Colonic mucosa (tissue), 4 donors: ENCODE data around the gene TENM4. TPM values are rescaled to one million over a fixed set of nuclear protein-coding genes. Genes with fewer than 3 reads are reported as not detected.

ENCODE experiments used
- DNase-seq: peaks from one replicate; pipeline ENCODE4 v3.0.0-alpha.2; 2020
- H3K27ac ChIP-seq: fragments of 200-600 bp; one replicate; pipeline ENCODE4 v1.8.0; 2021
- H3K27me3 ChIP-seq: fragments of 200-600 bp; one replicate; pipeline ENCODE4 v1.8.0; 2021
- H3K36me3 ChIP-seq: fragments of 200-600 bp; one replicate; pipeline ENCODE4 v1.8.0; 2021
- H3K4me1 ChIP-seq: fragments of 200-600 bp; one replicate; pipeline ENCODE4 v1.8.0; 2021; ENCODE audit warnings: mild to moderate bottlenecking
- H3K4me3 ChIP-seq: fragments of 200-600 bp; one replicate; pipeline ENCODE4 v1.8.0; 2021
- H3K9ac ChIP-seq, 2 donors: one replicate each; pipeline ENCODE4 v1.7.0; 2013; ENCODE audit warnings: control low read depth in 2 of 2, low read depth in 2 of 2, low read length in 2 of 2
- H3K9me3 ChIP-seq: fragments of 200-600 bp; one replicate; pipeline ENCODE4 v1.8.0; 2021
- intact Hi-C: fragments of 100-400 bp; cut with DNase I; formaldehyde crosslinking; loops from one replicate; pipeline ENCODE4 v1.14.1; 2022
- total RNA-seq, 2 donors: library from RNA; stranded (reverse); fragmentation: NEBNext Ultra II Directional in 1 of 2; extraction: Animal tissue kit (Norgen Biotek cat#: 25700) in 1 of 2; gene quantifications; one replicate each; pipeline ENCODE4 v1.2.1, GENCODE V29; 2021
- TF ChIP-seq, protein P1 (sequence below): fragments of 200-600 bp; IDR thresholded peaks from one replicate; pipeline ENCODE4 v1.8.0; 2022; ENCODE audit warnings: antibody characterized with exemption, mild to moderate bottlenecking
- donor health status: healthy.
- donor health status: DM: no; HTN: no; CAD: no.
- donor health status: DM: no; HTN: no; CAD: no.

TENM4 gene
- total RNA-seq, 2 donors from 2014 or later: 0.48 to 1.2 TPM

DNA sequence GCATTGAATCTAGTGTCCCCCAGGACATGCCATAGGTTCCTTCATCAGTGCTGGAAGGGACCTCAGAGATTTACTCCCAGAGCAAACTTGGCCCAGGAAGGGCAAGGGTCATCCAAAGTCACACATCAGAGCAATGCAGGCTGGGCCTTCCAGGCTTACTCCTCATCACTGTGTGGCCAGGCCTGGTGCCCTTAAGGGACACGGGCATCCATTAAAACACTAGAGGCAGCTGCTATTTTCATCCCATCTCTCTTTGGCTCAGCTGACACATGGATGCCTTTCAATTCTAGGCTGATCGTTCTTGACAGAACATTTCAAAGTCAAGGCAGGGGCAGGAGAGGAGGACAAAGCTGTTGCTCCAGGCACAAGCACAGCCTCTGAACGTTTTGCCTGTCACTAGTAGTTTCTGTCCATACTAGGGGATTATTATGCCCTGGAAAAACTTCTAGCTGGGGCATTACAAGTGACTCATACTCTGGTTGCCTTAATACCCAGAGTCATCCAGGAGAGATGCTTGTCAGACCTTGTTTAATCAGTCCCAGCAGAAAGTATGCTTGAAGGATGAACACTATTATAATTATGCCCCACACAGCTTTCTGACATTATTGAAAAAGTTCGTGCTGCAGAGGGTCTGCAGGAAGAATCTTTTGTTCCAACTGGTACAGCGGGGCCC, 240.3 kb downstream of the TENM4 start:
- DNase-seq: no peak
- Histone ChIP-seq H3K4me1 (no peaks in the 10 kb centered on the region), H3K27ac (no peak overlapping the region), H3K4me3 (no peak overlapping the region), H3K36me3 (no peaks in the 10 kb centered on the region), H3K9ac (no peak overlapping the region), H3K27me3 (no peaks in the 10 kb centered on the region), H3K9me3 (no peaks in the 10 kb centered on the region)
- intact Hi-C loops: no loop called here
- TF ChIP-seq, protein P1, sequence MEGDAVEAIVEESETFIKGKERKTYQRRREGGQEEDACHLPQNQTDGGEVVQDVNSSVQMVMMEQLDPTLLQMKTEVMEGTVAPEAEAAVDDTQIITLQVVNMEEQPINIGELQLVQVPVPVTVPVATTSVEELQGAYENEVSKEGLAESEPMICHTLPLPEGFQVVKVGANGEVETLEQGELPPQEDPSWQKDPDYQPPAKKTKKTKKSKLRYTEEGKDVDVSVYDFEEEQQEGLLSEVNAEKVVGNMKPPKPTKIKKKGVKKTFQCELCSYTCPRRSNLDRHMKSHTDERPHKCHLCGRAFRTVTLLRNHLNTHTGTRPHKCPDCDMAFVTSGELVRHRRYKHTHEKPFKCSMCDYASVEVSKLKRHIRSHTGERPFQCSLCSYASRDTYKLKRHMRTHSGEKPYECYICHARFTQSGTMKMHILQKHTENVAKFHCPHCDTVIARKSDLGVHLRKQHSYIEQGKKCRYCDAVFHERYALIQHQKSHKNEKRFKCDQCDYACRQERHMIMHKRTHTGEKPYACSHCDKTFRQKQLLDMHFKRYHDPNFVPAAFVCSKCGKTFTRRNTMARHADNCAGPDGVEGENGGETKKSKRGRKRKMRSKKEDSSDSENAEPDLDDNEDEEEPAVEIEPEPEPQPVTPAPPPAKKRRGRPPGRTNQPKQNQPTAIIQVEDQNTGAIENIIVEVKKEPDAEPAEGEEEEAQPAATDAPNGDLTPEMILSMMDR: no peak

DNA sequence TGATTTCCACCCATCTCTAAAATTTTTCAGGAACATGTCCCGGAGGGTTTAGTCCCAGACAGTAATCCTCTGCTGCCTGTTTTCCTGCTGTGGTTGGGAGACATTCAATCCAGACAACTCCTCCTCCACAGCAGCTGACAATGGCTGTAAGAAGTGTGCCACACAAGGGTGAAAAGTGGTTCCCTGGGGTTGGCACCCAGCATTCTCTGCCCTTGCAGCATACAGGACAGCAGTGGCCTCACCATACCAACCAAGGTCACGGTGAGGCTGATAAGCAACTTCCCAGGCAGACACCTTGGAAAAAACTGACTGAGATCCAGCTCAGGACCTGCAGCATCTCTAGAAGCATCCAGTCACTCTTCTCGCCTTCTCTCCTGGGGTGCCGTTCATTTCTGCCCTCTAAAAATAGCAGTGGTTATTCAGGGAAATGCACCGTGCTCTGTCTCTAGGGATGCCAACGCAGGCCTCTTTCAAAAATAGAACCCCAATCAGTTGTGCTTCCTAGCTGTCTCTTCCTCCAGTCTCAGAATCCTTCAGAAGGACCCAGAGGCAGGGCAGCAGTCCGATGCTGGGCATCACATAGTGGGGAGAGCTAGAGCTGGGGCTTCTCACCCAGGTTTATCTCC, 241.0 kb downstream of the TENM4 start:
- intact Hi-C loops: no loop called here
- Histone ChIP-seq H3K27me3 (no peaks in the 10 kb centered on the region), H3K36me3 (no peaks in the 10 kb centered on the region), H3K9ac (no peak overlapping the region), H3K9me3 (no peaks in the 10 kb centered on the region), H3K27ac (no peak overlapping the region), H3K4me1 (no peaks in the 10 kb centered on the region), H3K4me3 (no peak overlapping the region)
- no peak for DNase-seq
- TF ChIP-seq, protein P1: no peak

DNA sequence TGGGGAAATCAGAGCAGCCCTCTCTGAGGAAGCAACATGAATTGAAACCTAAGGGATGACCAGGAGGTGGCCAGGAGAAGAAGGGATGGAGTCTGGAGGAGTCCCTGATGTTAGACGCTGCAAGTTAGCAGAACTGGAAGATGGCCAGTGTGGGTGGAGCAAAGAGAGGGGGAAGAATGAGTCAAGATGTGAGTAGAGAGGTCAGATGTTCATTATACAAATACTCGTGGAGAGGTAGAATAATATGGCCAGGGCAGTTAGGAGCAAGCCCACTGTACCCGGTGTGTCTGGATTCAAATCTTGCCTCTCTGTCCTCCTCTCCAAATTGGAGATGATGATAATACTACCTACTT, 242.0 kb downstream of the TENM4 start:
- Histone ChIP-seq H3K36me3 (no peaks in the 10 kb centered on the region), H3K27ac (no peak overlapping the region), H3K4me3 (no peak overlapping the region), H3K27me3 (no peaks in the 10 kb centered on the region), H3K9me3 (no peaks in the 10 kb centered on the region), H3K4me1 (no peaks in the 10 kb centered on the region), H3K9ac (no peak overlapping the region)
- intact Hi-C loops: no loop called here
- TF ChIP-seq, protein P1: no peak
- DNase-seq: no peak

DNA sequence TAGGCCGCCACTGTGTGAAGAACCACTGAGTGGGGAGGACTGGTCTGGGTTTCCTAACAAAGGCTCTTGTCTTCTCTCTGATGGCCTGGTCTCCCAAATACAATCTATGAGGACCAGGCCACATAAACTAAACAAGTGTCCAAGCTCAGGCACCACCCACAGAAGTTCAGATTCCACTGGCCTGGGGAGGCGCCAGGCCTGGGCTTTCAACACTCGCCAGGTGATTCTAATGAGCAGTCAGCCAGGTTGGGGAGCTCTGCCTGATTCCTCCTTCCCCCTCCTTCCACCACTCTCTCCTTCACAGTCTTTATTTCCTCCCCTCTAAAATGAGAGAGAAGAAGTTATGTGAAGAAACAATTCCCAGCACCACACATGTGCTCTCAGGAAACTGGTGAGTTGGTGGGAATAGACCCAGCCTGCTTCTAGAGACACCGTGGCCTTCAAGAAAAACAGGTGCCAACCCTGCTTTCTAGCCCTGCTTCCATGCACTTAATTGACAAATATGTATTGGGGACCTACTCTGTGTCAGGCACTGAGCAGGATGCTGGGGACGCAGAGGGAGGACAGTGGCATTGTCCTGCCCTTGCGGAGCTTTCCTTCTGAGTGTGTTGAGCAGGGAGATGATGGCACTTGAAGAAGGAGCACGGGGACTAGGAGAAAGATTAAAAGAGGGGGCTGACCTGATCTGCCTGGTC, 242.5 kb downstream of the TENM4 start:
- no peak for DNase-seq
- Histone ChIP-seq H3K36me3 (no peaks in the 10 kb centered on the region), H3K27me3 (no peaks in the 10 kb centered on the region), H3K27ac (no peak overlapping the region), H3K4me3 (no peak overlapping the region), H3K4me1 (no peaks in the 10 kb centered on the region), H3K9me3 (no peaks in the 10 kb centered on the region), H3K9ac (no peak overlapping the region)
- TF ChIP-seq, protein P1: no peak
- intact Hi-C loops: no loop called here

DNA sequence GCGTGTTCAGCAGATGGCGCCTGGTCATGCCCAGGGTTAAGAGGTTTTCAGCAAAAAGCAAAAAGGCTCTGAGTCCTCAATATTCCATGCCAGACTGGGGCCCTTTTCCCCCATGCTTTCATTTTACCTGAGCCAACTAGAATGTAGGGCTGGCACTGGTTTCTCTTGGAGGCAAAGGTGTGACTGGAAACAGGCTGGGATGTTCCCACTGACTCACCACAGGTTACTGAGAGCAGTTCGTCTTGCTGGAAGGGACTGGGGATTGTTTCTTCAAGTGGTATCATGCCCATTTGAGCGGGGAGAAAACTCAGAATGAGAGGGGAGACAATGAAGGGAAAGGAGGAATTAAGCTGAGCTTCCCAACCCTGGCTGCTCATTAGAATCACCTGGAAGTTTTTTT, 243.9 kb downstream of the TENM4 start:
- Histone ChIP-seq H3K27me3 (no peaks in the 10 kb centered on the region), H3K36me3 (no peaks in the 10 kb centered on the region), H3K9ac (no peak overlapping the region), H3K4me1 (no peaks in the 10 kb centered on the region), H3K4me3 (no peak overlapping the region), H3K27ac (no peak overlapping the region), H3K9me3 (no peaks in the 10 kb centered on the region)
- DNase-seq: no peak
- intact Hi-C loops: no loop called here
- TF ChIP-seq, protein P1: no peak
